C1 segment of cervical spinal cord (tissue), 14 donors: ENCODE measurements around the gene LARP1B.
"Not testable (repeated sequence)": the region's sequence is repeated elsewhere in the genome, so short reads cannot be mapped to it uniquely, and the experiment has no call there.

Experiments
- DNase-seq, 14 donors: peaks; one replicate each; lab custom pipeline; 2025; lab: John Stamatoyannopoulos, UW

The LARP1B gene

DNA sequence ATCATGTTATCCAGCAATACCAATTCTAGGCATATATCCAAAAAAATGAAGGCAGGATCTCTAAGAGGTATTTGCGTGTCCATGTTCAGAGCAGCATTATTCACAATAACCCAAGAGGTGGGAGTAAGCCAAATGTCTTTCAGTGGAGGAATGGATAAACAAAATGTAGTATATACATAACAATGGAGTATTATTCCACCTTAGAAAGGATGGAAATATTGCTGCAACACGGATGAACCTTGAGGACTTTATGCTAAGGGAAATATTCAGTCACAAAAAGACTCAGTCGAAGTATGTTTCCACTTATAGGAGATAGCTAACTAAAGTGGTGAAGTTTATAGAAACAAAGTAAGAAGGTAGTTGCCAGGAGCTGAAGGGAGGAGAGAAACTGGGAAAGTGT is 74.3 kb downstream of the LARP1B start:
- no peak for DNase-seq

- no peak for DNase-seq
These were observed 80.8 kb downstream of the LARP1B start for GRCh38 chr4:128141866-128142265.

- DNase-seq = no peak
These were observed 84.6 kb downstream of the LARP1B start for GRCh38 chr4:128145727-128146126.

DNA sequence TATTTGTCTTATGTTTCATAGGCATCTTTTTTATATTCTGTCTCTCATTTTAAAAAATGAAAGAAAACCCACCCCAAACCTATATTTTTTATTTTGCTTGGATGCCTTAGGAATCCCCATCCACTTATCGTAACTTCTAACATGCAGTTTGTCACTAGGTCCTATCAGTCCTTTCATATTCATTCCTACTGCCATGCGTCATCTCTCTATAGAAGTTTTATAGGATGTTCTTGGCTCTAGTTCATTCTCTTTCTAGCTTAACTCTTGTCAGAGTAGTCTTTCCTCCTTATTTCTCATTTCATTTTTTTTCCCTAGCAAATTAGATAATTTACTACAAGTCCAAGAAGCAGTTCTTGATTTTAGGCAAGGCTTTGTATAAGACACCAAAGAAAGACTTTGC is 92.7 kb downstream of the LARP1B start:
- no peak for DNase-seq

DNA sequence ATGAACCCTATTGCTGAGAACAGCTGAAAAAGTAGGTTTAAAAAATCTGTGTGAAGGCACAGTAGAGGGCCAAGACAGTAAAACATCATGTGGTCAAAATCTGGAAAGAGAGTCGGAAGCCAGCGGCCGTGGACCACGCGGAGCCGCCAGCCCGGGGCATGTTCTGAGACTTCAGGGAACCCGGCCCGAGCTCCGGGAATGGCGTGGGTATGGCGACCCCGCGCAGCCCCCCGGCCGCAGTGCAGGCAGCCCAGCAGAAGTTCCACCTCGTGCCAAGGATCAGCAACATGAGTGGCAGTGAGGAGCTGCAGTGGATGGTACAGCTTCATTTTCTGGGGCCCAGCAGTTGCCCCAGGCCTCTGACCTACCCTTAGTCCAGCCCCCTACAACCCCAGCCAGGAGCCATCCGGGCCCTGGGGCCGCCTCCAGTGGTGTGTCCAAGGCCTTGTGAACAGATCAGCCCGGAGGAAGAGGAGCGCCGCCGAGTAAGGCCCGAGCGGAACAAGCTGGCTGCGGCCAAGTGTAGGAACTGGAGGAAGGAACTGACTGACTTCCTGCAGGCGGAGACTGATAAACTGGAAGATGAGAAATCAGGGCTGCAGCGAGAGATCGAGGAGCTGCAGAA is 94.2 kb downstream of the LARP1B start:
- no peak for DNase-seq

DNA sequence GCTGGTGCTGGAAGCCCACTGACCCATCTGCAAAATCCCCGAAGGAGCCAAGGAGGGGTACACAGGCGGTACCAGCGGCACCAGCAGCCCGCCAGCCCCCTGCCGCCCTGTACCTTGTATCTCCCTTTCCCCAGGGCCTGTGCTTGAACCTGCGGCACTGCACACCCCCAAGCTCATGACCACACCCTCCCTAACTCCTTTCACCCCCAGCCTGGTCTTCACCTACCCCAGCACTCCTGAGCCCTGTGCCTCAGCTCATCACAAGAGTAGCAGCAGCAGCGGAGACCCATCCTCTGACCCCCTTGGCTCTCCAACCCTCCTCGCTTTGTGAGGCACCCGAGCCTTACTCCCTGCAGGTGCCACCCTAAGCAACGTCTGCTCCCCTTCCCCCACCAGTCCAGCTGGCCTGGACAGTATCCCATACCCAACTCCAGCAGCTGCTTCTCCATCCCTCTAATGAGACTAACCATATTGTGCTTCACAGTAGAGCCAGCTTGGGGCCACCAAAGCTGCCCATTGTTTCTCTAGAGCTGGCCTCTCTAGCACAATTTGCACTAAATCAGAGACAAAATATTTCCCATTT is 94.9 kb downstream of the LARP1B start:
- DNase-seq = peak in 1 of 14 donors; percentile 4

DNA sequence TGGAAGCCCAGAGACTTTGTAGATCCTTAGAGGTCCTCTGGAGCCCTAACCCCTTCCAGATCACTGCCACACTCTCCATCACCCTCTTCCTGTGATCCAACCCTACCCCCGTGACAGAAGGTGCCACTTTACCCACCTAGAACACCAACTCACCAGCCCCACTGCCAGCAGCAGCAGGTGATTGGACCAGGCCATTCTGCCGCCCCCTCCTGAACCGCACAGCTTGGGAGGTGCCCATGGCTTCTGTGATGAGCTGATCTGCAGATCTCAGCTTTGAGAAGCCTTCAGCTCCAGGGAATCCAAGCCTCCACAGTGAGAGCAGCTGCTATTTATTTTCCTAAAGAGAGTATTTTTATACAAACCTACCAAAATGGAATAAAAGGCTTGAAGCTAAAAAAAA is 95.4 kb downstream of the LARP1B start:
- DNase-seq = not testable (repeated sequence)

DNA sequence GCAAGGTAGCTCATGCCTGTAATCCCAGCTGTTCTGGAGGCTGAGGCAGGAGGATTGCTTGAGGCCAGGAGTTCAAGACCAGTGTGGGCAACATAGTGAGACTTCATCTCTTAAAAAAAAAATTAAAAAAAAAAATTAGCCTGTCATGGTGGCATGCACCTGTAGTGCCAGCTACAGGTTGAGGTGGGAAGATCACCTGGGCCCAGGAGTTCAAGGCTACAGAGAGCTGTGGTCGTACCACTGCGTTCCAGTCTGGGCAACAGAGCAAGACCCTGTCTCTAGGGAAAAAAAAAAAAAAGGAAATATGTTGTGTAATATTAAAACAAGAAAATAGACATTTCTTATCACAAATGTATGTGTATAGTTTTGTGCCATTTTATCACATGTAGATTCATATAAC is 97.8 kb downstream of the LARP1B start:
- DNase-seq = no peak

- no peak for DNase-seq
These were observed 98.9 kb downstream of the LARP1B start for GRCh38 chr4:128159967-128160366.

- no peak for DNase-seq
These were observed 100.0 kb downstream of the LARP1B start for GRCh38 chr4:128161138-128161537.

- no peak for DNase-seq
These were observed 101.3 kb downstream of the LARP1B start for GRCh38 chr4:128162434-128162833.

DNA sequence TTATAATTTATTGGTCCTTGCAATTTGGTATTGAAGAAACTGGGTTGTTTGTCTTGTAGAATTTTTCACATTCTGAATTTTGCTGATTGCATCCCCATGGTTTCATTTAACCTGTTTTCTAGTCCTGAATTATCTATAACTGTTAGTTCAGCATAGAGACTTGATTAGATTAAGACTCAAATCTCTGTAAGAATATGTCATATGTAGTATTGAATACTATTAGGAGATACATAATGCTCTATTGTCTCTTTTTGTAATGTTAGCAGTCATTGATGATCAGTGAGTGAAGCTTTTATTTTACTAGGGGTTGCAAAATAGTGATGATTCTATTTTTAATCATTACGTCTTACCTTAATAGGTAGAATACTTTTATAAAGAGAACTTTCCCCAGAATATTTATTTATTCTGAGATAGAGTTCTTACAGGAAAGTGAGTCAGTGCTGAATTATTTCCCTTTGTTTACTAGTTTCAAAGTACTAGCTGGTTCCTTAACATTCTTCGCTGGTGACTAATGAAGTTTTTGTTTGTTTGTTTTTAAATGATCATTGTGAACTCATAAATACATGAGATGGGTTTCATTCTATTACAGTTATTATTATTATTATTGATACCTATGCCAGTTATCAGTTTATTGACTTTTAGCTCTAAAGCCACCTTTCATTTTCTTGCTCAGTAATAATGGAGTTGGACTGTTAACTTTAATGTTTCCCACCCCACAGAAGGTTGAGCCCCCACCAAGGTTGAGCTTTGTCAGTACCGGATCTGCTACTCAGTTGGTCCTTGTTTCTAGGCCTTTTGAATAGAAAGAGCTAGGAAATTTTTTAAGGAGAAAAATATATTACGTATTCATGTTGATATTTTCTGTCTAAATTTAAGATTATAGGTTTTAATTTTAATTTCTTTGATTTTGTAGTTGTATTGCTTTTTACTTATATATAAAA is 102.3 kb downstream of the LARP1B start:
- DNase-seq = no peak

GRCh38 chr4:128166982-128167381 is 105.9 kb downstream of the LARP1B start:
- DNase-seq = no peak

GRCh38 chr4:128168701-128169100 is 107.6 kb downstream of the LARP1B start:
- DNase-seq = no peak

- DNase-seq = no peak
These were observed 108.1 kb downstream of the LARP1B start for GRCh38 chr4:128169245-128169644.

GRCh38 chr4:128176643-128177042 is 115.5 kb downstream of the LARP1B start:
- no peak for DNase-seq

DNA sequence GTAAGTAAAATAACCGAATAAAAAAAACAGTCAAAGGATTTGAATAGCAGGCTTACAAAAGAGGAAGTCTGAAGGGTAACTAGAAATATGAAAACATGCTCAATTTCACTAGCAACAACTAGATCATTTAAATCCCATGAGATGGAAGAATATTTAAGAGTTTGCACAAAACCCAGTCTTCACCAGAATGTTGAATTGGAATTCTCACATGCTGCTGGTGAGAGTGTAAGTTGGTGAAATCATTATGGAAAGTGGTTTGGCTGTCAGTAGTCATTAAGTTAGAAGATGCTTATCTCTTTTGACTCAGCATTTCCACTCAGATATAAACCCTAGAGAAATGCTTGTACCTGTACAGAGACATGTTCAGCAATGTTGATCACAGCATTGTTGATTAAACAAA is 116.4 kb downstream of the LARP1B start:
- no peak for DNase-seq

- no peak for DNase-seq
These were observed 125.5 kb downstream of the LARP1B start for GRCh38 chr4:128186623-128187022.

DNA sequence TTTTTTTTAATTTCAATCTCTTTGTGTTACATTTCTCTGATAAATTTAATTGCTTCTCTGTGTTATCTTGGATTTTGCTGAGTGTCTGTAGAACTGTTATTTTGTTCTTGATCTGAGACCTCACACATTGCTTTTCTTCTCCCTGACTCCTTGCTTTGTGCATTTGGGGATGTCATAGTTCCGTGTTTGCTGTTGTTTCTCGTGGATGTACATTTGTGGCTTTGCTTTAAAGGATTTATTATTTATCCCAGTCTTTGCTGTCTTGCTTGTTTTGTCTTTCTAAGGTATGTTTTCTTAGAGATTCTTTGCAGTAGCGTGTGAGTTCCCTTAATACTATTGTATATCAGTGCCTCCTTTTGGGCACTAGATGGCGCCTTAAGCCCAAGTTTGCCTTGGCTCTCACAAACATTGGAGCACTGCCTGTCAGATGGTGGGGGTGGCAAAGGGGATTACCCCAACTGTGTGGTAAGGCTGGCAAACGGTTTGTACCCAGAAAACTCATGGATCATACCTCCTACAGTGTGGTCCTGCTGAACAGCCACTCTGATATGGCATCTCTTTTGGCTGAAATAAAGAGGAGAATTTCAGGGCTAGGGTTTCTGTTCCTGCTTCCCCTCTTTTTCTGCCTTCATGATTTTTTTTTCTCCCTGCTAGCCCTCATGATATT is 130.1 kb downstream of the LARP1B start:
- peak in 11 of 14 donors; percentile 0 to 54 (median 14) for DNase-seq

- DNase-seq = no peak
These were observed 159.4 kb downstream of the LARP1B start for GRCh38 chr4:128220286-128221235.

- DNase-seq = no peak
These were observed 160.5 kb downstream of the LARP1B start for GRCh38 chr4:128221586-128221985.
